Spleen (tissue), 11 donors: ENCODE data around the gene RIPK1. TPM values are rescaled to one million over a fixed set of nuclear protein-coding genes. Genes with fewer than 3 reads are reported as not detected.

Experiments used
- DNase-seq: peaks from one replicate; pipeline ENCODE4 v3.0.0-alpha.2; 2020
- H3K27ac ChIP-seq, 8 donors: fragments of 200-600 bp; sonication (generic) in 7 of 8; 1 replicate in 4 of 8; 2 replicates in 4 of 8; pipeline versions ENCODE4 v1.5.0 to v1.8.0; 2016 to 2021; ENCODE audit warnings: inconsistent platforms in 4 of 8, mild to moderate bottlenecking in 4 of 8, moderate library complexity in 1 of 8
- H3K27me3 ChIP-seq, 7 donors: fragments of 200-600 bp; sonication (generic) in 6 of 7; replicated peaks in 1 of 7; 1 replicate in 4 of 7; 2 replicates in 3 of 7; pipeline versions ENCODE4 v1.5.0 to v1.8.0; 2016 to 2021; ENCODE audit warnings: inconsistent platforms in 3 of 7, mild to moderate bottlenecking in 1 of 7
- H3K36me3 ChIP-seq, 6 donors: fragments of 200-600 bp; sonication (generic) in 5 of 6; 1 replicate in 4 of 6; 2 replicates in 2 of 6; pipeline versions ENCODE4 v1.5.0 to v1.8.0; 2016 to 2021; ENCODE audit warnings: inconsistent platforms in 2 of 6
- H3K4me1 ChIP-seq, 6 donors: fragments of 200-600 bp; sonication (generic) in 5 of 6; 1 replicate in 3 of 6; 2 replicates in 3 of 6; pipeline versions ENCODE4 v1.5.0 to v1.8.0; 2016 to 2021; ENCODE audit warnings: inconsistent platforms in 3 of 6
- H3K4me3 ChIP-seq, 8 donors: fragments of 200-600 bp; sonication (generic) in 7 of 8; 1 replicate in 4 of 8; 2 replicates in 4 of 8; pipeline versions ENCODE4 v1.5.0 to v1.8.0; 2016 to 2021; ENCODE audit warnings: inconsistent platforms in 4 of 8, mild to moderate bottlenecking in 4 of 8, moderate library complexity in 2 of 8
- H3K9me3 ChIP-seq, 8 donors: fragments of 200-600 bp; sonication (generic) in 7 of 8; 1 replicate in 4 of 8; 2 replicates in 4 of 8; pipeline versions ENCODE4 v1.5.0 to v1.8.0; 2016 to 2021; ENCODE audit warnings: inconsistent platforms in 4 of 8
- POLR2A ChIP-seq, 3 donors: fragments of 450-650 bp; IDR thresholded peaks; one replicate each; pipeline ENCODE4 v1.5.1; 2017; ENCODE audit warnings: antibody characterized with exemption in 3 of 3, mild to moderate bottlenecking in 1 of 3
- POLR2AphosphoS5 ChIP-seq, 3 donors: sonication (generic); formaldehyde crosslinking; IDR thresholded peaks; one replicate each; pipeline ENCODE4 v1.5.1; 2017; ENCODE audit warnings: antibody characterized with exemption in 3 of 3
- WGBS, 5 donors: extraction: QIAGEN DNeasy Blood & Tissue Kit in 3 of 5; methylation state at CpG; one replicate each; pipeline versions ENCODE4 v1.1.5 to v1.1.7; 2013 to 2018; 5-methylcytosine and 5-hydroxymethylcytosine counted together
- intact Hi-C: fragments of 100-400 bp; cut with DNase I; formaldehyde crosslinking; loops from one replicate; pipeline ENCODE4 v1.15.0; 2023; ENCODE audit warnings: low total_unique reads
- polyA plus RNA-seq, 3 donors: library from polyadenylated mRNA; stranded (reverse); fragments of 200-250 nt; gene quantifications; one replicate each; pipeline ENCODE4 v1.2.1, GENCODE V29; 2013
- total RNA-seq, 7 donors: library from RNA; depleted of rRNA in 3 of 7; stranded (reverse); fragments of >200 nt in 3 of 7; fragmentation: NEBNext Ultra II Directional in 4 of 7; extraction: Animal tissue kit (Norgen Biotek cat#: 25700) in 4 of 7; gene quantifications; one replicate each; pipeline versions ENCODE4 v1.1.0 to v1.2.1, GENCODE V29; 2016 to 2021
- TF ChIP-seq, protein P1 (sequence below), 11 experiments: fragments of 200-600 bp in 7 of 11; fragments of 450-650 bp in 4 of 11; sonication (generic) in 4 of 11; IDR thresholded peaks in 8 of 11; conservative IDR thresholded peaks in 3 of 11; 1 replicate in 7 of 11; 2 replicates in 4 of 11; pipeline versions ENCODE4 v1.4.0 to v1.8.0; 2016 to 2021; ENCODE audit warnings: antibody characterized with exemption in 11 of 11, inconsistent platforms in 4 of 11, mild to moderate bottlenecking in 1 of 11
- donor health status: healthy with polysubstance abuse.
- donor health status: DM: no; HTN: no; CAD: no; lungs with moderate emphysema.
- donor health status: DM: no; HTN: no; CAD: no.
- donor health status: Bipolar disorder and iron deficiency.
- donor health status: healthy.
- donor health status: DM: no; HTN: no; CAD: no.
- donor health status: DM: yes; HTN: yes; CAD: no.

The RIPK1 gene
- total and polyA plus RNA-seq, 10 donors = 8.7 to 37.1 (median 27.1) TPM

GRCh38 chr6:3036861-3037637, 31.2 kb upstream of the RIPK1 start:
- intact Hi-C loops = no loop called here

GRCh38 chr6:3037638-3038365, 30.5 kb upstream of the RIPK1 start:
- TF ChIP-seq POLR2A (IDR thresholded peaks at IDR 0.05) = no peak
- TF ChIP-seq POLR2AphosphoS5 (IDR thresholded peaks at IDR 0.05) = no peak
- TF ChIP-seq, protein P1, sequence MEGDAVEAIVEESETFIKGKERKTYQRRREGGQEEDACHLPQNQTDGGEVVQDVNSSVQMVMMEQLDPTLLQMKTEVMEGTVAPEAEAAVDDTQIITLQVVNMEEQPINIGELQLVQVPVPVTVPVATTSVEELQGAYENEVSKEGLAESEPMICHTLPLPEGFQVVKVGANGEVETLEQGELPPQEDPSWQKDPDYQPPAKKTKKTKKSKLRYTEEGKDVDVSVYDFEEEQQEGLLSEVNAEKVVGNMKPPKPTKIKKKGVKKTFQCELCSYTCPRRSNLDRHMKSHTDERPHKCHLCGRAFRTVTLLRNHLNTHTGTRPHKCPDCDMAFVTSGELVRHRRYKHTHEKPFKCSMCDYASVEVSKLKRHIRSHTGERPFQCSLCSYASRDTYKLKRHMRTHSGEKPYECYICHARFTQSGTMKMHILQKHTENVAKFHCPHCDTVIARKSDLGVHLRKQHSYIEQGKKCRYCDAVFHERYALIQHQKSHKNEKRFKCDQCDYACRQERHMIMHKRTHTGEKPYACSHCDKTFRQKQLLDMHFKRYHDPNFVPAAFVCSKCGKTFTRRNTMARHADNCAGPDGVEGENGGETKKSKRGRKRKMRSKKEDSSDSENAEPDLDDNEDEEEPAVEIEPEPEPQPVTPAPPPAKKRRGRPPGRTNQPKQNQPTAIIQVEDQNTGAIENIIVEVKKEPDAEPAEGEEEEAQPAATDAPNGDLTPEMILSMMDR (IDR thresholded peaks at IDR 0.05 in 8 of 11, conservative IDR thresholded peaks at IDR 0.05 in 3 of 11) = no peak
- WGBS, 5 donors = 35 to 69% (median 51%) methylated on average over 7 of the region's 7 CpGs
- Histone ChIP-seq H3K27ac (no peak overlapping the region), H3K9me3 (no peaks in the 10 kb centered on the region), H3K4me3 (no peak overlapping the region), H3K4me1 (peaks cover 0 to 11% (median 1%) of the 10 kb centered on the region in 6 donors), H3K36me3 (no peaks in the 10 kb centered on the region), H3K27me3 (no peaks in the 10 kb centered on the region)
- DNase-seq = no peak
- intact Hi-C loops = no loop called here

More at GRCh38 chr6:3036861-3037637, 31.2 kb upstream of the RIPK1 start:
- DNase-seq = no peak
- Histone ChIP-seq H3K27me3 (no peaks in the 10 kb centered on the region), H3K27ac (no peak overlapping the region), H3K9me3 (no peaks in the 10 kb centered on the region), H3K4me1 (peaks cover 0 to 11% (median 1%) of the 10 kb centered on the region in 6 donors), H3K36me3 (no peaks in the 10 kb centered on the region), H3K4me3 (no peak overlapping the region)
- WGBS, 5 donors = 68 to 81% (median 71%) methylated on average over 19 of the region's 19 CpGs
- TF ChIP-seq POLR2A (IDR thresholded peaks at IDR 0.05) = no peak
- TF ChIP-seq POLR2AphosphoS5 (IDR thresholded peaks at IDR 0.05) = no peak
- TF ChIP-seq, protein P1 (IDR thresholded peaks at IDR 0.05 in 8 of 11, conservative IDR thresholded peaks at IDR 0.05 in 3 of 11) = no peak

GRCh38 chr6:3039384-3039783, 28.9 kb upstream of the RIPK1 start:
- H3K27ac ChIP-seq = no peak overlapping the region
- H3K4me1 ChIP-seq = peaks cover 0 to 11% (median 1%) of the 10 kb centered on the region in 6 donors
- TF ChIP-seq, protein P1 (IDR thresholded peaks at IDR 0.05 in 8 of 11, conservative IDR thresholded peaks at IDR 0.05 in 3 of 11) = no peak
- no peak for TF ChIP-seq POLR2A (IDR thresholded peaks at IDR 0.05)
- no peak for TF ChIP-seq POLR2AphosphoS5 (IDR thresholded peaks at IDR 0.05)
- H3K27me3 ChIP-seq = no peaks in the 10 kb centered on the region
- no peak overlapping the region for H3K4me3 ChIP-seq
- H3K9me3 ChIP-seq = no peaks in the 10 kb centered on the region
- intact Hi-C loops = no loop called here
- DNase-seq = no peak
- WGBS, 5 donors = 79 to 89% (median 82%) methylated on average over 3 of the region's 3 CpGs
- H3K36me3 ChIP-seq = no peaks in the 10 kb centered on the region

DNA sequence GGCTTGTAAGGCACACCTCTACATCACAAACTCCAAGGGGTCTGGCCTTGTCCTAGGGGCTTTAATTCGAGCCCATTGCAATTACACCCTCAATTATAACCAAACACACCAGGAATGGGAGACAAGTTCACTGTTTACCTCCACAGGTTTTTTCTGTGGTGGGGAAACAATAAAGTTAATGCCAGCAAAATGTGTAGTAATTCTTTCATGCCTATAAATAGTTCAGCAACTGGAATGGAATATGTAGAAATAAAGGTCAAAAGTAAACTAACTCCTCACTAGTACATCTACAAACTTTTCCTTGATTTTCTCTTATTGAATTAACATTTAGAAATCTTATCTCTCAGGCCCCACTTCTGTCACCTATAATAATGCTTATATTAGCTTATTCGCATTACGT, 27.1 kb upstream of the RIPK1 start:
- no peak for DNase-seq
- Histone ChIP-seq H3K4me1 (peaks cover 0 to 11% (median 1%) of the 10 kb centered on the region in 6 donors), H3K27me3 (no peaks in the 10 kb centered on the region), H3K36me3 (no peaks in the 10 kb centered on the region), H3K9me3 (no peaks in the 10 kb centered on the region), H3K4me3 (no peak overlapping the region), H3K27ac (no peak overlapping the region)
- 90 to 96% (median 94%) methylated on average over 3 of the region's 3 CpGs for WGBS, 5 donors
- intact Hi-C loops = no loop called here
- TF ChIP-seq POLR2A (IDR thresholded peaks at IDR 0.05) = no peak
- no peak for TF ChIP-seq POLR2AphosphoS5 (IDR thresholded peaks at IDR 0.05)
- TF ChIP-seq, protein P1 (IDR thresholded peaks at IDR 0.05 in 8 of 11, conservative IDR thresholded peaks at IDR 0.05 in 3 of 11) = no peak
